GM18951 (cell line): ENCODE results near the gene PTPRO.

Source experiments
- POLR2A ChIP-seq: IDR thresholded peaks from 4 replicates; pipeline ENCODE4 v1.6.1; 2011; ENCODE audit warnings: mild to moderate bottlenecking; ENCODE audit not compliant: insufficient read length, insufficient read depth; ENCODE audit errors: extremely low read depth
- in situ Hi-C: fragments of 300-500 bp; cut with MboI; formaldehyde crosslinking; loops from one replicate; pipeline ENCODE4 v1.12.0; 2022; ENCODE audit warnings: low sequenced_read_pairs, mixed read lengths, inconsistent platforms; ENCODE audit not compliant: unreplicated experiment

Gene PTPRO

DNA sequence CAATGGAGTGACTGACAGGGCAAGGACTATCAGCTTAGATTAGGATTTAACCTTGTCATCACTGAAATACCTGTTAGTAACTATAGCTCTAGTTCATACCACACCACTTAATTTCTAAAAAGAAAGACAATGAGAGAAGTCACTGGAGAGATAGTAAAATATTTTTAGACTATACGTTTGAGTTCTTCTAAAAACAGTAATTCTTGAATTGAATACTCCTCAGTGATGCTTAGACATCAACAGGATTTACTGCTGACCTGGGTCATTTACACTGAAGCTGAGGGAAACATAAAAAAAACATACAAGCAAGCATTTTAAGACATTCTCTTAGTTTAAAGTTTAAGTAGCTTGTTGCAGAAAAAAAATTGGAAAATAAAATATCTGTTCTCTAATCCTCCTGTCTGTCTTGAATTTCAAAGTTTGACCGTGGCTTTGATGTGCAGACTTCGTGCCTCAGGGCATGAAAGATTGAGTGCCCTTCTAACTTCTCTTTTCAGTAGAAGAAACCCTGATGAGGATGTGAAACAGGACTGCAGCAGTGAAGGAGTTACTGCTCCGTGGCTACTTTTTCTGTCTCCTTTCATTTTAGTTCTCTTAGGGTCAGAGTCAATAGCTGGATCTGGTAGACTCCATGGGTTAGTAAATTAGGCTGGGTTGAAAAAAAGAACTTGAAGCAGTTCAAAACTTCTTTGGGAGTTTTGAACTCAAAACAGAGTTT, 172.2 kb downstream of the PTPRO start:
- in situ Hi-C loops, result no loop called here
- no peak for TF ChIP-seq POLR2A

DNA sequence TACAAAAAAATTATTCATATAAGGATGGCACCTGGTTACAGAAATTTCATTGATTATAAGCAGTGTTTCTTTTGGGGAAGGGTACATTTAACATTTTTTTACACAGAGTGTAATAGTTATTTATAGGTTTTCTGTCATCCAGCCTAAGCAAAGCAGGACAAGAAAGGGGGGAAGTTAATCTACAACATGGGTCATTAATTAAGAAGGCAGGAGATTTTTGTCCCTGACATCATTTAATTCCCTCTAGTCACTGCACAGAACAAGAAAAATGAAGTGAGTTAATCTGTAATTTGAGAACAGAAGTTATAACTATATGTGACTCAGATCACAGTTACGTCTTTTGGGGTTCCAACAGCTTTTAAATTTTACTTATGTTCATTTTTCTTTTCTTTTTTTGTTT, 173.4 kb downstream of the PTPRO start:
- no peak for TF ChIP-seq POLR2A
- in situ Hi-C loops, result no loop called here

DNA sequence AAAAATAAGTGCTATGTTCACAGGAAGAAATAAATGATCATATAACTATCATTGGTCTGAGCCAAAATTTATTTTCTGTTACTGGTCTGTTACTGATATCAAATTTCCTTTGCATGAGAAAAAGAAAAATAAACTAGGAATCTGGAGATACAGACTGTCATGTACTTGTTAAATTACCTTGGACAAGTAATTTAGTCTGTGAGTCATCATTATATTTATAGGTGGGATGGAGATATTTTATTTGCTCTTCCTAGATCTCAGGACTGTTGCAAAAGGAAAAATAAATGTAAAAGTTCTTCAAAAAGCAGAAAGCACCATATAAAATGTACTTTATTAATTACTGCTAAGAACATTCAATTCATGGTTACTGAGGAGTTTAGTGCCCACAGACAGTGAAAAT, 174.4 kb downstream of the PTPRO start:
- no peak for TF ChIP-seq POLR2A
- in situ Hi-C loops, result no loop called here

DNA sequence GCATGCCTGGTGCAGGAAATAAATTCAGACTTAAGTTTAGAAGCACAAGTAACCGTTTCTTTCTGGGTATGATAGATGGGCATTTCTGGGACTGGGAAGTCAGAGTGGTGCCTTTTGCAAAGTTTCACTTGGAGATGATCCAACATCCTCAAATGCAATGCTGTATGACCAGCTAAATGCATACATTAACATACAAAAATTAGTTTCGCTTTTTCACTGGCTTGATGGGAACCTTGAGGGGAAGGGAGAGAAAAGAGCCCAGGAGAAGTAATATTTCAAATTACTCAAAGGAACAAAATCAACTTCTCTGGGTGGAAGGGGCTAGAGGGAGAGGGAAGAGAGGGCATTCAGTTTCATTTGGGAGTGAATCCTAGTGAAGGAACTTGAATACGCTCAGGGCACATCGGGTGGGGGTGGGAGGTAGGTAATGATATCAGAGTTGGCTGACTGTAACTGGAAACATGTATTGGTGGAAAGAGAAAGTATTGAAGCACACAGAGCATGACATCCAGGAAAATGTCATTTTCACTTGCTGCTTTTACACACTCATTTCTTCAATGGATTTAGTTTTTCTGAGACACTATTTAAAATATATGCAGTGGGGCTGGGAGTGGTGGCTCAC, 175.5 kb downstream of the PTPRO start:
- TF ChIP-seq POLR2A, result no peak
- in situ Hi-C loops, result no loop called here

DNA sequence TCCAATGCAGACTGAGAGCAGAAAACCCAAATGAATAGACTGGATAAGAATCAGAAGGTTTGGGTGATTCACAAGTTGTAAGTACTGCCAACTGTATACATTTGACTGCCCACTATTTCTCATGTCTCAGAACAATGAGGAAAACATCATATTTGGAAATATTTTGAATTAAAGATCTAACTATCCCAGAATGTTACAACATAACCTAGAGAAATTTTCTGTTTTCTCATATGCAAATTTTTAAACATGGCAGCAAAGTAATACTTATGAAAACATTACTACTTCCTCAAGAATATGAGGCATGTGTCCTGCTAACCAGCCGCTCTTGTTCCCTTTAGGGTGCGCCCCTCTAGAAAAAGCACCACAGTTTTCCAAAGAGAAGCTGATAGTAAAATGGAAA, 179.9 kb downstream of the PTPRO start:
- TF ChIP-seq POLR2A, result no peak
- in situ Hi-C loops, result no loop called here

DNA sequence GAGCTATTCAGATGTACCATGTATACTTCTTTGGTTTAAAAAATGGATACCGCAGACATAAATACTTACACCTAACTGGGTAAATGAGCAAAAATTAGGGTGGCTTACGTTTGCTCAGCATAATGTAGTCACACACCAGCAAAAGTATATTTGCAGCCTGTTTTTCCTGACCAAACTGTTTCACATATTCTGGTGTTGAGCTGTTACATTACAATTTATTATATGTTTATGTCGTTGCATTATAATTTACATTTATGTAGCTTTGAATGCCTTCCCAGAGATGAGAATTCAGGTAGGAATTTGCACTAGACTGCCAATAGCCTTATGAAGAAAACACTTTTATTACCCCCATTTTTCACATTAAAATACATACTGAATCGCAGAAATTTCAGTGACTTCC, 183.3 kb downstream of the PTPRO start:
- TF ChIP-seq POLR2A, result no peak
- in situ Hi-C loops, result no loop called here

DNA sequence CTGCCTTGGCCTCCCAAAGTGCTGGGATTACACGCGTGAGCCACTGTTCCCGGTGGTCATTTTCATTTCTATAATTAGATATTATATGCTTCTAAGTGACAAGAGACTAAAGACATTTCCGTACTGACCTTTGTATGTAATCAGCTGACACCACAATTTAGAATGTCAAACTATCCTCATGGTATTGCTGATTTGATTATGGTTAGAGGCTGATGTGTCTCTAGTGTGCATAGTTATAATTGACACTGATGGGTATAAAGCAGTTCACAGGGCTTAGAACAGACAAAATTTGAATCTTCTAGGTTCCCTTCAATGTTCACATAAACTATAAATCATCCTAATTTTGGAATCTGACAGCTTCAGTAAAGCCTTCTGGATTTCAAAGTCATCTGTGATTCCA, 192.7 kb downstream of the PTPRO start:
- TF ChIP-seq POLR2A, result no peak
- in situ Hi-C loops, result no loop called here

DNA sequence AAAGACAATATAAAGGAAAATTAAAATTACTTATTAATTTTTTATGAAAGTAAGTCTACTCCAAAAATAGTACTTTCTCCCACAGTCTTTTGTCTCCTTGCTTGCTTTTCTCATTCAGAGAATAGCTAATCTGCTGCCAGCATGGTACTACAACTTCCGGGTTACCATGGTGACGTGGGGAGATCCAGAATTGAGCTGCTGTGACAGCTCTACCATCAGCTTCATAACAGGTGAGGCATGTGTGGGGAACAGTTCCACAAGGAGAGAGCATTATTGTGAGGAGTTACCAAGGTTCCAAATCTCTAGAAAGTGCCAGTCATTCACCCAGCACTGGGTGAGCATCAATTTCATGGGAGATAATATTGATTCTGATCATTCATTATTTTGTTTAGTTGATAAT, 197.8 kb downstream of the PTPRO start:
- no peak for TF ChIP-seq POLR2A
- in situ Hi-C loops, result loop anchor here (10.0 kb wide), 1 partner anchor 245 kb away; no protein-coding TSS in a partner anchor

DNA sequence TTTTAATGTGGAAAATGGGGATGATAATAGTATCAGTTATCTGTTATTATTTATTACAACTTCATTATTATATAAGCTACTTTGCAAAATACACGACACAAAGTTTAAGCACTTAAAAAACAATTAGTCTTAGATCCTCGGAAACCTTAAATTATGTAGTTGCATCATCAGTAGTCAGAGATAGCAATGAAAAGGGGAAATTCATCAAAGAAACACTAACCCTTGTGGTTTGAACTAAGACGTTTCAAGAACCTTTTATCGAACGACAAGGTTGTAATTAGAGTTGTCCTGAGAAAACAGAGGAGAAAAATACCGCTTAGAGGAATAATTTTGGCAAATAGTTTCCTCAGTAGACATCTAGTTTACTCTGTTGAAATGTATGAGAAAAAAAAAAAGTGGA, 198.5 kb downstream of the PTPRO start:
- no peak for TF ChIP-seq POLR2A
- in situ Hi-C loops, result loop anchor here (10.0 kb wide), 1 partner anchor 246 kb away; no protein-coding TSS in a partner anchor

DNA sequence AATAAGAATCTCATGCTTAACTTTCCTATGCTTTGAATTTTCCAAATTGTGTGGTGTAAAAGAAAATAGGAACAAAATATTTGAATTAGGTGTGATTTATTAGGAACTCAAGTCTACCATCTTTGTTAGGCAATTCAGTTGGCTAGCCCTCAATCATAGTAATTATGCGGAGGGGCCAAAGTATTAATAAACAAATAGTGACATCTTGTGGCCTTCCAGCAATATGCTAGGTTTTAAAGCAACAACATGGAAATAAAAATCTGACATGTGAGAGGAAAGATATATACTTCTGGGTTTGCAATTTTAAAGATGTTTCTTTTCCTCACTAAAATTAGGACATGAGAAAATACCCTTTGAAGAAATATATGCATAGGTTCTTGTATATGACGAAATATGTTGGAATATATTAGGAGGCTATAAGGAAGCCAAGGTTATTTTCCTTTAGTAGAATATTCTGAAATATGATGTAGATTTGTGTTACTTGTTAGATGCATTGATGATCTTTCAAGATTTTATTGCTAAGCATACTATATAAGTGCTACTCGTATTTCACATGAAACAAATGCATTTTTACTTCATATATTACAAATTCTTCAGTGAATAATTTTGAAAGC, 200.4 kb downstream of the PTPRO start:
- no peak for TF ChIP-seq POLR2A
- in situ Hi-C loops, result loop anchor here (10.0 kb wide), 1 partner anchor 248 kb away; no protein-coding TSS in a partner anchor

DNA sequence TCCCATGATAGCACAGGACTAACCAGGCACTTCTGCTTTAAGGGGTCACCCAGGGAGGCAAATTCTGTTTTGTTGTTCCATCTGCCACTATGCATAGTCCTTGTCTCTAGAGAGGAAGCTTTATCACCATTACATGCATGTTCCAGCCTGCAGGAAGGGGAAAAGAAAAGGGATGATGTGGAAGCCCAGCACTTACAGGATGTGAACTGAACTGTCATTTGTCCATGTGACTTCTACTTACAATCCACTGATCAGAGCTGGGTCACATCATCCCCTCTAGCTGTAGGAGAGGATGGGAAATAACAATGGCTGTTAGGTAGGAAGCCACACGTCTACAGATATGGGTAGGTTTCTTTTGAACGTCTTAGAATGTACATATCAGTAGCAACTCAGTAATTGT, 203.1 kb downstream of the PTPRO start:
- in situ Hi-C loops, result loop anchor here (10.0 kb wide), 1 partner anchor 251 kb away; no protein-coding TSS in a partner anchor
- TF ChIP-seq POLR2A, result no peak

DNA sequence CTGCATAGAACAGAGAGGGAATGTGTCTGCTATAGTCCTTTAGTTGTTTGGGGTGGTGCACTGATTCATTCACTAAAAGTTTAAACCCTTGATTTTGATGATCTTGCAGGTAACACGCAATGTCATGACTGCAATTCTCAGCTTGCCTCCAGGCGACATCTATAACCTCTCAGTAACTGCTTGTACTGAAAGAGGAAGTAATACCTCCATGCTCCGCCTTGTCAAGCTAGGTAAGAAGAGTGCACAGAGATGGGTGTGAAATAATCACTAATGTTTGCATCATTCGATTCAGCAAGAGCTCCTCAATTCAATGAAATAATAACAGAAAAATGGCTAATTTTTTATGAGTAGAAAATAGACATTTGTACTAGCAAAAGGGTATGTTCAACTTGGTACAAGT, 203.7 kb downstream of the PTPRO start:
- in situ Hi-C loops, result loop anchor here (10.0 kb wide), 1 partner anchor 251 kb away; no protein-coding TSS in a partner anchor
- no peak for TF ChIP-seq POLR2A

DNA sequence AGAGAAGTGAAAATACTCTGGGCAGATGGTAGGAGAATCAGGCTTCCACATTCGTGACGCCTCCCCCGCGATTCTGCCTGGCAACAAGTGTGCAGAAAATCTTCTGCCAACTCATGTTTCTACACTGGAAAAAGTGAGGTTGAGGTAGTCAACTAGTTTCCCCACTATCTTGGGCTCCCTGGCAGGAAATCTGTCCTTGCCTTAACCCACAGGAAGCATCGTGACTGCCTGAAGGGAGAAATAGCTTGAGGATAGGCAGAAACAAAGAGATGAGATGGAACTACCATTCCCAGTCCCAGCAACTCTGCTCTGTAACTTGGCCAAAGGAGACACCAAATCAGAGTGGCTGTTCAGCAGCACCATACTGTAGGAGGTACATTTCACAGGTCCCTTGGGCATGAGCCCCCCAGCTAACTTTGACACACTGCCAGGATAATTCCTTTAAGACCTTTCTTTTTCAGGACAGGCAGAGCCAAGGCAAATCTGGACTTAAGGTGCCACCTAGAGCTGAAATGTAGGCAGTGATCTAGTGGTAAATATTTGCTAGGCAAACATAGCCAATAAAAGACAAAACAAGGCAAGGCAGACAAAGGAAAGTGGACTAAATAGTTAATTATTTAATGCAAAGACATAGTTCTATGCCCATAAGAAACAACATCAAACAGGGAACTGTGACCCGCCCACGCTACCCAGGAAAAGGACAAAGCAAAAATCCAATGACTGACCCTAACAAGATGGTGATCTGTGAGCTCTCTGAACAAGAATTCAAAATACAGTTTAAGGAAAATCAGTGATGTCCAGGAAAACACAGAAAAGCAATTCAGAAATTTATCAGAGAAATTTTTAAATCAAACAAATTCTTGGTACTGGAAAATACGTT, 205.1 kb downstream of the PTPRO start:
- in situ Hi-C loops, result loop anchor here (10.0 kb wide), 1 partner anchor 253 kb away; no protein-coding TSS in a partner anchor
- TF ChIP-seq POLR2A, result no peak
